ENCODE measurements around the gene BRINP1.

Gene BRINP1

GRCh38 chr9:119343059-119343990 is 25.9 kb downstream of the BRINP1 start:
- DNase-seq (ENCODE audit: low read depth): no peak

- DNase-seq (ENCODE audit: low read depth): no peak
Observed at GRCh38 chr9:119339056-119339455, 30.2 kb downstream of the BRINP1 start.

DNA sequence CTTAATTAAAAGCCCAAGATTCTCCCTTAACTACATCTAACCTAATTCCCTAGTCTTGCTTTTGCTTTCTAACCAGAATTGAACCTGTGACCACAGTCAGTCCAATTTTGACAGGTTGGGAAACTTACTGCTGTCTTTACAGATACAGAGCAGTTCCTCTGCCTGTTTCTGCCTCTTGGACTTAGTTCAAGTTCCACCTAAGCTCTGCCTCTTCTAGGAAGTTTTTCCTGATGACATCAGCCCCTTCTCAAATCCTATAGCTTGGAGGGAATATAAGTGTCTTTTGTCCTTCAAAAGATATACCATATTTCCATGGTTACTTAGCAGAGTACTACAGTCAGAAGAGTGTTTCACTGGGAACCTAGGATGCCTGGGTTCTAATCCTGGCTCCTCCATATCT is 31.7 kb downstream of the BRINP1 start:
- DNase-seq (ENCODE audit: low read depth): no peak

DNA sequence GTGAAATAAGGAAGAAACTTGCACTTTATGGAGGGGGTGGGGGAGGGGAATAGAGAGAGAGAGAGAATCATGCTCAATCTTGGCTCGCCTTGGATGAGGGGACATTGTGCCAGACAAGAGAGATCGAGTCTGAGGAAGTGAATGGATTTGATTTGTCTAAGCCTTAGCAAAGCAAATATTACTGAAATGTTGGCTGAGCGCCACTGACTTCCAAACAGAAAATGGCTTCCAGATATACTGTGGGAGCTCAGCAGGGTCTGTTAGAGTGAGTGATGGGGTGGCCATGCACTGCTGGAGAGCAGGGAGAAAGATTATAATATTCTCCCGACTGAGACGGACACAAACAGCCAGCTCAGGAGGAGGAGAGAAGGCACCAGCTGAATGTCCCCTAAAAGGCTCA is 34.5 kb downstream of the BRINP1 start:
- DNase-seq (ENCODE audit: low read depth): no peak

GRCh38 chr9:119333507-119334229 is 35.6 kb downstream of the BRINP1 start:
- DNase-seq (ENCODE audit: low read depth): no peak

GRCh38 chr9:119332522-119332921 is 36.7 kb downstream of the BRINP1 start:
- DNase-seq (ENCODE audit: low read depth): no peak

- DNase-seq (ENCODE audit: low read depth): peak; percentile 16
Observed at GRCh38 chr9:119322184-119322583, 47.1 kb downstream of the BRINP1 start.

DNA sequence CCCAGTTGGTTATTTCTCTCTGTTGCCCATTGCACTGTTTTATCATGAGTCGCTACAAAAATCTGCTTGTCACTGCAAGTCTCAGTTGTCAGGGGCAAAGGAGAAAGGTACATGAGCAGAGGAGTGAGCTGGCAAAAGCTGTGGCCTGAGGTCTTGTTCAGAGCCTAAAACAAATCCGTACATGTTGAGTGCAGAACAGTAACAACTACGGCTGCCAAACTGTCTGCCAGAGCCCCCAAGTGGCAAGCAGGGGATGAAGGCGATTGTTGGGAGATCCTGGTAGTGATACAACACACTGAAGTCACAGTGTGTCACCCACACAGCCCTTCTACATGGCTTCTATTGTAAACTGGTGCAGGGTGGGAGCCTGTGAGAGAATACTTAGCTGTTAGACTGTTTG is 50.9 kb downstream of the BRINP1 start:
- no peak for DNase-seq (ENCODE audit: low read depth)

DNA sequence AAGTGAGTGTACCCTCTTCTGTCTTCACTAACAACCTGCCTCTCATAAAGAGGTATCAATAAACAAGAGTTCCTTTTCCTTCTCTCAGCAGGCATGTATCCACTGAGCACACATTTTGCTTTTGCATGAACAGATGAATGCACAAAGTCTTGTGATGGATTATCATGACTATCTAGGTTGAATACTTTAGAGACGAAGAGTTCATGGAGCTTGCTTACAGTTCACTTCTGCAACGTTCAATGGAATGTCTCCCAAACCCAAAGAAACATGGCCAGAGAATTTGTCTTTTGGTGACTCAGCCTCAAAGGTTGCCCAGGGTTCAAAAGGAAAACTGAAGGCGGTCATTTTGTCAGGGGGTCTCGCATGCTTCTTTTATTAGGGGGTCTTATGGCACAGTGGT is 55.4 kb downstream of the BRINP1 start:
- no peak for DNase-seq (ENCODE audit: low read depth)

- no peak for DNase-seq (ENCODE audit: low read depth)
Observed at GRCh38 chr9:119310741-119311140, 58.5 kb downstream of the BRINP1 start.

DNA sequence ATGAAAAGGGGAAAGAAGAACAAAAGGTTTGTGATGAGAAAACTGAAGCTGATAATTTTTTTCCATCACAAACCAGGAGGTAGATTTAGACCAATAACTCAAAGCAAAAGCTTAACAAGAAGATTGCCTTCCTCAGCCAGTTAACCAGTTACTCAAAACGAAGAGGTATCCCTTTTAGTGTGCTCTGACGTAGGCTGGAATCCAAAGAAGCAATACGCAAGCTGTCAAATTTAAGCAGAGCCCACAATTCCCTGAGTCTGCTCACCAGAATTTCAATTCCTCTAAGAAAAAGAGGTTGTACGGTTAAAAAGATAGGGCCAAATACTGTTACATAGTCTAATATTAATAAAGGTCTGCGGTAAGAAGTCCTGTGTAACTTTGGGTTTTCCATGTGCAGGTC is 61.8 kb downstream of the BRINP1 start:
- DNase-seq (ENCODE audit: low read depth): no peak

GRCh38 chr9:119304555-119304954 is 64.7 kb downstream of the BRINP1 start:
- DNase-seq (ENCODE audit: low read depth): no peak

DNA sequence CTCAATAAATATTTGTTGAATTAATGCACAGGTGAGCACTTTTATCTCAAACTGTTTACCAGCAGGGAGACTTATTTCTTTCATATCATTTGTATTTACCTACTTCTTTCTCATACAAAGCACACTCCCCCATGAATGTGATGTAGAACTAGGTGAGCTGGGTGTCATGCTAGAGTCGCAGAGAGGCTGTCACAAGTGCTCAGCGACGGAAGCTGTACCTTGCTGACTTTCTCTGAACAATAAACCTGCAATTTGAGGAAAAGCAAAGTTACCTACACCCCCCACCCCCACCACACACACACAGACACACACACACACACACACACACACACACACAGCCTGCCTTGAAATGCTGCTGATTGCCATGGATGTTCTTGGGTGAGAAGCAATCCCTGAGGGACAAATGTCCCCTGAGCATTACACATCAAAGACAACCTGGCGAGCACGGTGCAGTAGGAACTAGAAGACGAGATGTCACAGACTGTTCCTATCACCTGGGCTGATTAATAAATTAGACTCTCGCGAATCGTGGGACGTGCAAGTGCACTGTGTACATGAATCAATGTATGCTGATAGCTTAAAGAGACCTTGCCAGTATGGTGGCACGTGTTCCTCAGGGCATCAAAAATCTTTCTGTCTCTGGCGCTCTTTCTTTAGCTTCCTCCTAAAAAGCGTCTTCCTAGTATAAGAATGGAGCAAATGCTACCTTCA is 66.1 kb downstream of the BRINP1 start:
- DNase-seq (ENCODE audit: low read depth): no peak

GRCh38 chr9:119298076-119298853 is 71.0 kb downstream of the BRINP1 start:
- no peak for DNase-seq (ENCODE audit: low read depth)

- no peak for DNase-seq (ENCODE audit: low read depth)
Observed at GRCh38 chr9:119291554-119291953, 77.7 kb downstream of the BRINP1 start.

GRCh38 chr9:119289740-119290433 is 79.3 kb downstream of the BRINP1 start:
- DNase-seq (ENCODE audit: low read depth): peak; percentile 27

DNA sequence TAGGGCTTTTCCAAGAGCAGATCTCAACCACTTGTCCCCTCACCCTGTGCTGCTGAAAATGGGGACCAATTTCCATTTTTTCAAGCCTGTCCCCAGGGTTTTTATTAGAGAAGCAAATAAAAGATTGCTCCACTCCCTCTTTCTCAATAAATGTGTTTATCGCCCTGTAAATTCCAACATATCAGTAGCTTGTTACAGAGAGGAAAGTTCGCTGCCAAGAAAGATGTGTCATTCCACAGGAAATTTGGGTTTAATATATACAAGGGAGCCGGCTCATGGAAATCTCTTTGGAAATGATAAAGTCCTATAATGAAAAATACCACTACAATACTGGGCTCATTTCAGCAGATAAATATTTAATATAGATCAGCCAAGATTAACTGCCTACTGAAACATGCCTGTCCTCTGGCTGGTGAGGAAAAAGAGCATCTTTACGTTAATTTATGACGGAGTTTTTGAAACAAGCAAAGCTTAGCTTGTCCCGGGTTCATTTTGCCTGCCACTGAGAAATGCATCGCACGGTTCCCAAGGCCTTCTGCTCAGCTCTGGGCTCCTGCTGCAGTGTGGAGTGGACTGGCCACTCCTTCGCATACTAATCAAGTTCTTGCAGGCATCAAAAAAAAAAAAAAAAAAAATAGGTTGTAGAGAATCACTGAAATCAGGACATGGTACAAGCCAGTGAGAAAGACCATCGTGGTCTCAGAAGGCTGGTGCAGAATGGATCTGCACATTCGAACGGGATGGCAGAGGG is 84.5 kb downstream of the BRINP1 start:
- peak; percentile 36 for DNase-seq (ENCODE audit: low read depth)

- peak; percentile 5 for DNase-seq (ENCODE audit: low read depth)
Observed at GRCh38 chr9:119284118-119284517, 85.1 kb downstream of the BRINP1 start.

DNA sequence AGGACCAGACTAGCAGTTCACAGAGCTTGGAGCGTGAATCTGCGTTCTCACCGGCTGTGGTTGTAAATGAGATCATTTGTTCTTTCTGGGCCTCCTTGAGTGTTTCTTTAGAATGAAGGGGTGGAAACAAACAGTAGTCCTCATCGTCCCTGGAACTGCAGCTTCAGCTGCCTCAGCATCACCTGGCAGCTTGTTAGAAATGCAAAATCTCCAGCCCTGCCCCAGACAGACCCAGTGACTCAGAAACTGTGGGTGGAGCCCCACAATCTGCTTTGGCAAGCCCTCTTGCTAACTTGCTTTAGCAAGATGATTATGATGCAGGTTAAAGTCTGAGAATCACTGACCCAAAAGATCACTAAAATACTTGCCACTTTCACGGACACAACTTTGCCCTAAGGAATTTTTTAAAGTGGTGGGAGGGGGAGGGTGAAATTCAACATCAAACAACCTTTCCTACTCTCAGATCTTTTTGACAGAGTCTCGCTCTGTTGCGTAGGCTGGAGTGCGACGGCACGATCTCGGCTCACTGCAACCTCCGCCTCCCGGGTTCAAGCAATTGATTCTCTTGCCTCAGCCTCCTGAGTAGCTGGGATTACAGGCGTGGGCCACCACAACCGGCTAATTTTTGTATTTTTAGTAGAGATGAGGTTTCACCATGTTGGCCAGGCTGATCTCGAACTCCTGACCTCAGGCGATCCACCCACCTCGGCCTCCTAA is 86.0 kb downstream of the BRINP1 start:
- DNase-seq (ENCODE audit: low read depth): peak; percentile 41

Measured in iris pigment epithelial cell (primary cell).